ENCODE data around the gene GTF3C1.

- TF ChIP-seq EZH2 (IDR thresholded peaks at IDR 0.05; ENCODE audit: insufficient read depth, poor library complexity, severe bottlenecking) (no peak), EZH2phosphoT487 (IDR thresholded peaks at IDR 0.05; ENCODE audit: insufficient read depth, low read depth) (no peak)
Observed at GRCh38 chr16:27447301-27447700, 102.4 kb downstream of the GTF3C1 start.
